ENCODE measurements around the gene PRKCE.
A peak's percentile ranks its signal among the peaks of the same experiment; 100 is the strongest.

The PRKCE gene

GRCh38 chr2:46170611-46171350 lies 519.3 kb downstream of the PRKCE start:
- H3K9me3 ChIP-seq (ENCODE audit: low read length) = no peaks in the 10 kb centered on the region
- H3K4me1 ChIP-seq (ENCODE audit: insufficient read depth, low read length) = peaks cover 19% of the 10 kb centered on the region
- H3K4me3 ChIP-seq (ENCODE audit: low read depth in 1 of 2, low read length in 2 of 2) = no peak overlapping the region
- H3K27ac ChIP-seq (ENCODE audit: low read depth, low read length) = no peak overlapping the region
- no peaks in the 10 kb centered on the region for H3K27me3 ChIP-seq (ENCODE audit: control insufficient read depth in 1 of 2, insufficient read depth in 2 of 2, low read length in 2 of 2)
- no peak overlapping the region for H3K9ac ChIP-seq (ENCODE audit: low read length)
- H3K36me3 ChIP-seq (ENCODE audit: insufficient read depth, low read length) = no peaks in the 10 kb centered on the region

- Histone ChIP-seq H3K36me3 (ENCODE audit: insufficient read depth, low read length) (no peaks in the 10 kb centered on the region), H3K4me3 (ENCODE audit: low read depth in 1 of 2, low read length in 2 of 2) (no peak overlapping the region), H3K27ac (ENCODE audit: low read depth, low read length) (no peak overlapping the region), H3K9me3 (ENCODE audit: low read length) (no peaks in the 10 kb centered on the region), H3K27me3 (ENCODE audit: control insufficient read depth in 1 of 2, insufficient read depth in 2 of 2, low read length in 2 of 2) (no peaks in the 10 kb centered on the region), H3K9ac (ENCODE audit: low read length) (no peak overlapping the region), H3K4me1 (ENCODE audit: insufficient read depth, low read length) (peaks cover 18% of the 10 kb centered on the region)
These were observed 520.0 kb downstream of the PRKCE start for GRCh38 chr2:46171411-46171953.

GRCh38 chr2:46171996-46172546 lies 520.6 kb downstream of the PRKCE start:
- no peak overlapping the region for H3K4me3 ChIP-seq (ENCODE audit: low read depth in 1 of 2, low read length in 2 of 2)
- H3K4me1 ChIP-seq (ENCODE audit: insufficient read depth, low read length) = peaks cover 18% of the 10 kb centered on the region
- H3K9me3 ChIP-seq (ENCODE audit: low read length) = no peaks in the 10 kb centered on the region
- no peaks in the 10 kb centered on the region for H3K36me3 ChIP-seq (ENCODE audit: insufficient read depth, low read length)
- H3K27ac ChIP-seq (ENCODE audit: low read depth, low read length) = no peak overlapping the region
- no peaks in the 10 kb centered on the region for H3K27me3 ChIP-seq (ENCODE audit: control insufficient read depth in 1 of 2, insufficient read depth in 2 of 2, low read length in 2 of 2)
- H3K9ac ChIP-seq (ENCODE audit: low read length) = no peak overlapping the region

- Histone ChIP-seq H3K4me3 (ENCODE audit: low read depth in 1 of 2, low read length in 2 of 2) (no peak overlapping the region), H3K36me3 (ENCODE audit: insufficient read depth, low read length) (no peaks in the 10 kb centered on the region), H3K4me1 (ENCODE audit: insufficient read depth, low read length) (peaks cover 18% of the 10 kb centered on the region), H3K9ac (ENCODE audit: low read length) (no peak overlapping the region), H3K27me3 (ENCODE audit: control insufficient read depth in 1 of 2, insufficient read depth in 2 of 2, low read length in 2 of 2) (no peaks in the 10 kb centered on the region), H3K9me3 (ENCODE audit: low read length) (no peaks in the 10 kb centered on the region), H3K27ac (ENCODE audit: low read depth, low read length) (no peak overlapping the region)
These were observed 521.6 kb downstream of the PRKCE start for GRCh38 chr2:46173030-46173429.

- H3K27me3 ChIP-seq (ENCODE audit: control insufficient read depth in 1 of 2, insufficient read depth in 2 of 2, low read length in 2 of 2) = no peaks in the 10 kb centered on the region
These were observed 522.3 kb downstream of the PRKCE start for GRCh38 chr2:46173636-46174250.

GRCh38 chr2:46174345-46175170 lies 523.1 kb downstream of the PRKCE start:
- H3K27me3 ChIP-seq (ENCODE audit: control insufficient read depth in 1 of 2, insufficient read depth in 2 of 2, low read length in 2 of 2) = no peaks in the 10 kb centered on the region
- H3K4me1 ChIP-seq (ENCODE audit: insufficient read depth, low read length) = peaks cover 29% of the 10 kb centered on the region
- no peaks in the 10 kb centered on the region for H3K36me3 ChIP-seq (ENCODE audit: insufficient read depth, low read length)
- H3K27ac ChIP-seq (ENCODE audit: low read depth, low read length) = no peak overlapping the region
- no peaks in the 10 kb centered on the region for H3K9me3 ChIP-seq (ENCODE audit: low read length)
- no peak overlapping the region for H3K9ac ChIP-seq (ENCODE audit: low read length)
- H3K4me3 ChIP-seq (ENCODE audit: low read depth in 1 of 2, low read length in 2 of 2) = no peak overlapping the region

More at GRCh38 chr2:46173636-46174250, 522.3 kb downstream of the PRKCE start:
- Histone ChIP-seq H3K4me3 (ENCODE audit: low read depth in 1 of 2, low read length in 2 of 2) (no peak overlapping the region), H3K27ac (ENCODE audit: low read depth, low read length) (no peak overlapping the region), H3K36me3 (ENCODE audit: insufficient read depth, low read length) (no peaks in the 10 kb centered on the region), H3K4me1 (ENCODE audit: insufficient read depth, low read length) (peaks cover 21% of the 10 kb centered on the region), H3K9ac (ENCODE audit: low read length) (no peak overlapping the region), H3K9me3 (ENCODE audit: low read length) (no peaks in the 10 kb centered on the region)

- H3K4me1 ChIP-seq (ENCODE audit: insufficient read depth, low read length) = peaks cover 24% of the 10 kb centered on the region
- no peak overlapping the region for H3K9ac ChIP-seq (ENCODE audit: low read length)
- H3K27me3 ChIP-seq (ENCODE audit: control insufficient read depth in 1 of 2, insufficient read depth in 2 of 2, low read length in 2 of 2) = no peaks in the 10 kb centered on the region
- no peak overlapping the region for H3K4me3 ChIP-seq (ENCODE audit: low read depth in 1 of 2, low read length in 2 of 2)
- no peak overlapping the region for H3K27ac ChIP-seq (ENCODE audit: low read depth, low read length)
- no peaks in the 10 kb centered on the region for H3K36me3 ChIP-seq (ENCODE audit: insufficient read depth, low read length)
- no peaks in the 10 kb centered on the region for H3K9me3 ChIP-seq (ENCODE audit: low read length)
These were observed 523.9 kb downstream of the PRKCE start for GRCh38 chr2:46175419-46175818.

GRCh38 chr2:46177461-46178089 lies 526.1 kb downstream of the PRKCE start:
- Histone ChIP-seq H3K9me3 (ENCODE audit: low read length) (no peaks in the 10 kb centered on the region), H3K4me1 (ENCODE audit: insufficient read depth, low read length) (peaks cover 13% of the 10 kb centered on the region)

GRCh38 chr2:46179037-46179621 lies 527.7 kb downstream of the PRKCE start:
- H3K4me1 ChIP-seq (ENCODE audit: insufficient read depth, low read length) = peaks cover 13% of the 10 kb centered on the region
- no peaks in the 10 kb centered on the region for H3K9me3 ChIP-seq (ENCODE audit: low read length)
- peak overlapping the region; percentile 8 for H3K9ac ChIP-seq (ENCODE audit: low read length)
- no peaks in the 10 kb centered on the region for H3K36me3 ChIP-seq (ENCODE audit: insufficient read depth, low read length)
- no peak overlapping the region for H3K27ac ChIP-seq (ENCODE audit: low read depth, low read length)
- no peaks in the 10 kb centered on the region for H3K27me3 ChIP-seq (ENCODE audit: control insufficient read depth in 1 of 2, insufficient read depth in 2 of 2, low read length in 2 of 2)
- no peak overlapping the region for H3K4me3 ChIP-seq (ENCODE audit: low read depth in 1 of 2, low read length in 2 of 2)

More at GRCh38 chr2:46177461-46178089, 526.1 kb downstream of the PRKCE start:
- Histone ChIP-seq H3K9ac (ENCODE audit: low read length) (no peak overlapping the region), H3K36me3 (ENCODE audit: insufficient read depth, low read length) (no peaks in the 10 kb centered on the region), H3K27me3 (ENCODE audit: control insufficient read depth in 1 of 2, insufficient read depth in 2 of 2, low read length in 2 of 2) (no peaks in the 10 kb centered on the region), H3K4me3 (ENCODE audit: low read depth in 1 of 2, low read length in 2 of 2) (no peak overlapping the region), H3K27ac (ENCODE audit: low read depth, low read length) (no peak overlapping the region)

GRCh38 chr2:46180189-46180588 lies 528.7 kb downstream of the PRKCE start:
- Histone ChIP-seq H3K4me3 (ENCODE audit: low read depth in 1 of 2, low read length in 2 of 2) (no peak overlapping the region), H3K27me3 (ENCODE audit: control insufficient read depth in 1 of 2, insufficient read depth in 2 of 2, low read length in 2 of 2) (no peaks in the 10 kb centered on the region), H3K9ac (ENCODE audit: low read length) (no peak overlapping the region), H3K4me1 (ENCODE audit: insufficient read depth, low read length) (peaks cover 13% of the 10 kb centered on the region), H3K9me3 (ENCODE audit: low read length) (no peaks in the 10 kb centered on the region), H3K36me3 (ENCODE audit: insufficient read depth, low read length) (peaks cover 7% of the 10 kb centered on the region), H3K27ac (ENCODE audit: low read depth, low read length) (no peak overlapping the region)

Data from muscle layer of colon (tissue), 2 donors.